Measurements from ENCODE around the gene PPP1R12C.
"Not testable (repeated sequence)": the region's sequence is repeated elsewhere in the genome, so short reads cannot be mapped to it uniquely, and the experiment has no call there.

PPP1R12C gene

DNA sequence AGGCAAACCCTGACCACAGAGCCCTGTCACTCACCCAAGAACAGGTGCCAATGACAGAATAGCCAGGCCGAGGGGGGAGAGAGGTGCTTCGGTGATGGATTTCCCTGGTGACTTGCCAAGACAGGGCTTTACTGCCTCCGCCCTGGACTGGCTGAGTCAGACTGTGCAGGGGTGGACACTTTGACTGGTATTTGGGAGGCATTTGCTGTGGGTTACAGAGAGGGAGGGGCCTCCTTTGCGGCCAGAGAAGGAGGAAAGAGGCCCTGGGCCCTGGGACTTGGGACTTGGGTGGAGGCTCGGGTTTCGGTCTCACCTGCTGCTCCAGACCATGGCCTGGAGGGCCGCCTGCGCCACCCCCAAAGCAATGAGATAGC, 46.3 kb downstream of the PPP1R12C start:
- Histone ChIP-seq H3K9me3 (ENCODE audit: control insufficient read depth, low read depth, low read length) (no peaks in the 10 kb centered on the region), H3K9ac (ENCODE audit: low read length) (no peak overlapping the region), H3K4me1 (ENCODE audit: control insufficient read depth, low read depth, low read length) (peaks cover 7% of the 10 kb centered on the region), H3K27me3 (ENCODE audit: control insufficient read depth, insufficient read depth, low read length) (peaks cover 83% of the 10 kb centered on the region), H3K4me3 (ENCODE audit: low read length) (no peak overlapping the region), H3K27ac (ENCODE audit: low read length) (no peak overlapping the region), H3K36me3 (ENCODE audit: control insufficient read depth, low read depth, low read length) (no peaks in the 10 kb centered on the region)

DNA sequence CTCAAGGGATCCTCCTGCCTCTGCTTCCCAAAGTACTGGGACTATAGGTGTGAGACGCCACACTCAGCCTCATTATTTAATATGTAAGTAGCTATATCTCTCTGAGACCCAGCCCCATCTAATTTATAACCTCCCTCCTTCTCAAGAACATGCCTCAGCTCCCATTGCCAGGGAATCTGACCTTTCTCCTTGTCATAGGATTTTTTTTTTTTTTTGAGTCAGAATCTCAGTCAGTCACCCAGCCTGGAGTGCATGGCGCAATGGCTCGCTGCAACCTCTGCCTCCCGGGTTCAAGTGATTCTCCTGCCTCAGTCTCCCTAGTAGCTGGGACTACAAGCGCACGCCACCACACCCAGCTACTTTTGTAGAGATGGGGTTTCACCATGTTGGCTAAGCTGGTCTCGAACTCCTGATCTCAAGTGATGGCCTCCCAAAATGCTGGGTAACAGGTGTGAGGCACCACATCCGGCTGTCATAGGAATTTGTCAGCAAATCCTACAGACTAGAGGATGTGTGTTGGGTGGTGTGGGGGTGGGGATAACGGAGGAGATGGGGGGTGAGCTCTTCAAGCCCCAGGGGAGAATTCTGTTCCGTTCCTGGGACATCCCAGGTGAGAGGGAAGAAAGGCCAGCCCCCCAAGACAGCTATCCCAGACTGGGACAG, 46.8 kb downstream of the PPP1R12C start:
- Histone ChIP-seq H3K4me1 (ENCODE audit: control insufficient read depth, low read depth, low read length) (peaks cover 7% of the 10 kb centered on the region), H3K27me3 (ENCODE audit: control insufficient read depth, insufficient read depth, low read length) (peaks cover 88% of the 10 kb centered on the region), H3K36me3 (ENCODE audit: control insufficient read depth, low read depth, low read length) (no peaks in the 10 kb centered on the region), H3K27ac (ENCODE audit: low read length) (no peak overlapping the region), H3K9me3 (ENCODE audit: control insufficient read depth, low read depth, low read length) (no peaks in the 10 kb centered on the region), H3K4me3 (ENCODE audit: low read length) (no peak overlapping the region), H3K9ac (ENCODE audit: low read length) (no peak overlapping the region)

DNA sequence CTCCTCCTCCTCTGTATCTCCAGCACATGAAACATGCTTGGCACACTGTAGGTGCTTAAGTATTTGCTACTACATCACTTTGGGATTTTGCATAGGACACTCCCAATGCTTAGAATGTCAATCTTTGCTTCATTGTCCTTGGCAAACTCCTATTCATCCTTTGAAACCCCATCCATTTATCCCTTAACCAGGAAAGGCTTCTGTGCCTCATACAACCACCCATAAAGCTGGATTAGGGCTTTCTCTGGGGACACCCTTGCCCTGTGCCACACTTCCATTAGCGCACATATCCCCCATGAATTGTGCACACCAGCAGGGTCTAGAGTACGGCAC, 47.6 kb downstream of the PPP1R12C start:
- Histone ChIP-seq H3K36me3 (ENCODE audit: control insufficient read depth, low read depth, low read length) (no peaks in the 10 kb centered on the region), H3K4me3 (ENCODE audit: low read length) (peak overlapping the region; percentile 66), H3K27me3 (ENCODE audit: control insufficient read depth, insufficient read depth, low read length) (peaks cover 91% of the 10 kb centered on the region), H3K9me3 (ENCODE audit: control insufficient read depth, low read depth, low read length) (no peaks in the 10 kb centered on the region), H3K4me1 (ENCODE audit: control insufficient read depth, low read depth, low read length) (peaks cover 7% of the 10 kb centered on the region), H3K27ac (ENCODE audit: low read length) (no peak overlapping the region), H3K9ac (ENCODE audit: low read length) (no peak overlapping the region)

DNA sequence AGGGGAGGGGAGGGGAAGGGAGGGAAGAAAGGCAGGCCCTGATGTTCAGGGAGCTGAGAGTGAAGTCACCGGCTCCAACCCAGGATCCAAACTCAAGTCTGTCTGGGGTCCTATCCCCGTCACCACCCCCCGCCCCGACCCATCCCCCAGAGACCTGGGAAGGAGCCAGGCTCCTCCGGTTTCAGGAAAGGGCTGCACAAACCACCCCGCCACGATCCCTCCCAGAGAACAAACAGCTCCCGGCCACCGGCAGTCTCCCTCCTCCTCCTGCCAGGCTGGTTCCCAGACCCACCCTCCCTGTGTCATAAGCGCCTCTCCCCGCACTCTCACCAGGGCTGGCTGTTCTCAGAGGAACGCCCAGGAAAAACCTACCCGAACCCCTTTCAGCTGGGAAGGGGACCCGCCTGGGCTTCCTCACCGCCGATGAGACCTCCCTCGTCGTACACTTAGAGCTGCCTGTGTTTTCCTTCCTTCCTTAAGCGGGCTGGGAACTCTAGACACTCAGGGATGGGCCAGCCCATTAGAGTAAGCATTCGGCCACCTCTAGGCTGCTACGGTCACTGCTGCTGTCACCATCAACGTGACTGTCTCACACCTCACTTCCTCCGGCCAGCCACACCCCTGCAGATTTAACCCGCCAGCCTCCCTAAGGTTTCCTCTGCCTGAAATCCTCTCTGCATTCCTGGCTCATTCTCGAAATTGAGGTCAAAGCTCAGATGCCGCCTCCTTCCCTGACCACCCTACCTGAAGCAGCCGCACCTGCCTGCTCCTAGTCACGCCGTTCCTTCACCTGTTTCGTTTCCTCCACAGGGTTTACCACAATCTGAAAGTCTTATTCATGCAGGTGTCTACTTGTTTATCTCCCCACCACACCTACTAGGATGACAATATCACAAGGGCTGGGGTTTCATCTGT, 48.2 kb downstream of the PPP1R12C start:
- no peak overlapping the region for H3K9ac ChIP-seq (ENCODE audit: low read length)
- H3K4me1 ChIP-seq (ENCODE audit: control insufficient read depth, low read depth, low read length): peaks cover 7% of the 10 kb centered on the region
- H3K9me3 ChIP-seq (ENCODE audit: control insufficient read depth, low read depth, low read length): no peaks in the 10 kb centered on the region
- no peaks in the 10 kb centered on the region for H3K36me3 ChIP-seq (ENCODE audit: control insufficient read depth, low read depth, low read length)
- H3K4me3 ChIP-seq (ENCODE audit: low read length): peak overlapping the region; percentile 66
- H3K27ac ChIP-seq (ENCODE audit: low read length): no peak overlapping the region
- peaks cover 94% of the 10 kb centered on the region for H3K27me3 ChIP-seq (ENCODE audit: control insufficient read depth, insufficient read depth, low read length)

DNA sequence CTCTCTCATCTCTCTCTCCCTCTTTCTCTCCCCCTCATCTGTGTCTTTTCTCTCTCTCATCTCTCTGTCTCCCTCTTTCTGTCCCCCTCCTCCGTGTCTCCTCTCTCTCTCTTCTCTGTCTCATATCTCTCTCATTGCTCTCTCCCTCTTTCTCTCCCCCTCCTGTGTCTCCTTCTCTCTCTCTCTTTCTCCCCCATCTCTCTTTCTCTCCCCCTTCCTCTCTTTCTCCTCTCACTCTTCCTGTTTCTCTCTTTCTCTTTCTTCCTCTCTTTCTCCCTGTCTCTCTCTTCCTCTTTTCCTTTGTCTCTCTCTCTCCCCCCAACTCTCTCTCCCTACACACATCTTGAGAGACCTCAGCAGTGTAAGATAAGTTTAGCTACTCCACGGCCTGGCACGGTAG, 49.6 kb downstream of the PPP1R12C start:
- Histone ChIP-seq H3K4me3 (ENCODE audit: low read length) (no peak overlapping the region), H3K27me3 (ENCODE audit: control insufficient read depth, insufficient read depth, low read length) (peaks cover 89% of the 10 kb centered on the region)

DNA sequence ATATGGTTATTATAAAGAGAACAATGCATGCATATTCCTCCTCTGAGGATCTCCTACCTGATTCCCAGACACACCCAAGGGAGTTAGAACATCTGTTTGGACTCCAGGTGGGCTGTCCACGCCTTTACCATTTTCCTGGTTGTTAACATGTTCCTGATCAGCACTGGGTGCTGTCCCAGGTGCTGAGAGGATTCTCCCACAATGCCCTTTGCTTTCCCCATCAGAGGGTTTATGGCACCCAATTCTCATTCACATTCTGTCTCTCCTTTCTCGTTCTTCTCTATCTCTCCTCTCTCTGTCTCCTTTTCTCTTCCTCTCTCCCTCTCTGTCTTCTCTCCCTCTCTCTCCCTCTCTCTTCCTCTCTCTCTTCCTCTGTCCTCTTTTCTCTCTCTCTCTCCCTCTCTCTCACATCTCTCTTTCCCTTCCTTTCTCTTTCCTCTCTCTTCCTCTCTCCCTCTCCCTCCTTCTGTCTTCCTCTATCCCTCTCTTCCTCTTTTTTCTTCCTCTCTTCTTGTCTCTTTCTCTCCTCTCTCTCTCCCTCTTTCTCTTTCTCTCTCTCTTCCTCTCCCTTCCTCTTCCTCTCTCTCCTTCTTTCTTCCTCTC, 51.2 kb downstream of the PPP1R12C start:
- Histone ChIP-seq H3K4me1 (ENCODE audit: control insufficient read depth, low read depth, low read length) (peaks cover 7% of the 10 kb centered on the region), H3K36me3 (ENCODE audit: control insufficient read depth, low read depth, low read length) (no peaks in the 10 kb centered on the region), H3K4me3 (ENCODE audit: low read length) (no peak overlapping the region), H3K9ac (ENCODE audit: low read length) (no peak overlapping the region), H3K27me3 (ENCODE audit: control insufficient read depth, insufficient read depth, low read length) (peaks cover 73% of the 10 kb centered on the region), H3K9me3 (ENCODE audit: control insufficient read depth, low read depth, low read length) (no peaks in the 10 kb centered on the region), H3K27ac (ENCODE audit: low read length) (no peak overlapping the region)

More for the DNA sequence above, 49.6 kb downstream of the PPP1R12C start:
- no peaks in the 10 kb centered on the region for H3K36me3 ChIP-seq (ENCODE audit: control insufficient read depth, low read depth, low read length)
- peaks cover 7% of the 10 kb centered on the region for H3K4me1 ChIP-seq (ENCODE audit: control insufficient read depth, low read depth, low read length)
- no peak overlapping the region for H3K27ac ChIP-seq (ENCODE audit: low read length)
- H3K9ac ChIP-seq (ENCODE audit: low read length): no peak overlapping the region
- no peaks in the 10 kb centered on the region for H3K9me3 ChIP-seq (ENCODE audit: control insufficient read depth, low read depth, low read length)

DNA sequence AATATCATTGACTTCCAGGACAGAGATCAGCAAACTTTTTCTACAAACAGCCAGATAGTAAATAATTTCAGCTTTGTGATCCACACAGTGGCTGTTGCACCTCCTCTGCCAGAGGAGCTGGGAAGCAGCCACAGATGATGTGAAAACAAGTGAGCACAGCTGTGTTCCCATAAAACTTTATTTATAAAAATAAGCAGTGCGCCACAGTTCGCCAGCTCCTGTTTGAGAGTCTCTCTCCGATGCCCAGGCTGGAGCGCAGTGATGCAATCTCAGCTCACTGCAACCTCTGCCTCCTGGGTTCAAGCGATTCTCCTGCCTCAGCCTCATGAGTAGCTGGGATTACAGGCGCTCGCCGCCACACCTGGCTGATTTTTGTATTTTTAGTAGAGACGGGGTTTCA, 51.9 kb downstream of the PPP1R12C start:
- H3K27ac ChIP-seq (ENCODE audit: low read length); H3K36me3 ChIP-seq (ENCODE audit: control insufficient read depth, low read depth, low read length); H3K9me3 ChIP-seq (ENCODE audit: control insufficient read depth, low read depth, low read length); H3K4me1 ChIP-seq (ENCODE audit: control insufficient read depth, low read depth, low read length); H3K4me3 ChIP-seq (ENCODE audit: low read length); H3K9ac ChIP-seq (ENCODE audit: low read length): not testable (repeated sequence)
- H3K27me3 ChIP-seq (ENCODE audit: control insufficient read depth, insufficient read depth, low read length): peaks cover 66% of the 10 kb centered on the region

DNA sequence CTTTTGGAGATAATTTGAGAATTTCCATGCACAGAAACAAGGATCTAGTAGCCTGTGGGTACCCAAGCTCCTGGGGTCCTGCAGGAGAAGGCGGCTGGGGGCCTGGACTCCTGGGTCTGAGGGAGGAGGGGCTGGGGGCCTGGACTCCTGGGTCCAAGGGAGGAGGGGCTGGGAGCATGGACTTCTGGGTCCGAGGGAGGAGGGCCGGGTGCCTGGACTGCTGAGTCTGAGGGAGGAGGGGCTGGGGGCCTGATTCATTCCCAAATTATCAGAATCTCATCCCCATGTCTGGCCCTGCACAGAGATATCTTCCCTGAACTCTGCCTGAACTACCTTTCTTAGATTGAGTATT, 54.0 kb downstream of the PPP1R12C start:
- H3K9me3 ChIP-seq (ENCODE audit: control insufficient read depth, low read depth, low read length): no peaks in the 10 kb centered on the region
- no peaks in the 10 kb centered on the region for H3K36me3 ChIP-seq (ENCODE audit: control insufficient read depth, low read depth, low read length)
- no peak overlapping the region for H3K9ac ChIP-seq (ENCODE audit: low read length)
- H3K27me3 ChIP-seq (ENCODE audit: control insufficient read depth, insufficient read depth, low read length): peaks cover 49% of the 10 kb centered on the region
- H3K4me3 ChIP-seq (ENCODE audit: low read length): no peak overlapping the region
- H3K4me1 ChIP-seq (ENCODE audit: control insufficient read depth, low read depth, low read length): no peaks in the 10 kb centered on the region
- H3K27ac ChIP-seq (ENCODE audit: low read length): no peak overlapping the region

DNA sequence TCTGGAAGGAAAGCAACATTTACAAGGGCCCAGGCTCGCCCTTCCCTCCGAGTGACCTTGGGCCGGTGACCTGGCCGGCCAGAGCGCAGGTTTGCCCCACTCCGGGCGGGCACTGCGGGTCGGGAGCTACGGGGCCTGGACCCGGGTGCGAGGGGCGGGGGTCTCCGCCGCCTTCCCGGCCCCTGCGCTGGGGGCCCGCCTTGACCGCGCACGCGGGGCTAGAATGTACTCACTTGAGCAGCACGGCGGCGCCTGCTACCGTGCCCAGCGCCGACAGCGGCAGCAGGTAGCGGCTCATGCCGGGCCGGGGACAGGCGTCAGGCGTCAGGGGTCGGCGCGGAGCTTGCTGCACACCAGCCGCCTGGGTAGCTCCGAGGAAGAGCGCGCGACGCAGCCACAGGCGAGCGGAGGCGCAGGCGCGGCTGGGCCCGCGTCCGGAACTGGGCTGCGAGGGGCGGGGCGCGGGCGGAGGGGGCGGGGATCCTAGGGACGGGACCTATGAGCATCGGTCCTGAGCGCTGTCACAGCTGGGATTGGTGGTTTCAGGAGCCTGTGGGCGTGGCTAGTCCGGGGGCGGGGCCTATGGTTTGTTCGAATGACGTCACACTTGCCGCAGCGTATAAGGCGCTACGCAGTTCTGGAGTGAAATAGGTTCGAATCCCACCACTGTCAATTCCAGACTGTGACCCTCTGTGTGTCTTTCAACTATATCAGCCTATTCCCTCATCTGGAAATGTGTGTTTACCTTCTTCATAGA, 54.5 kb downstream of the PPP1R12C start, which contains the start of gene RDH13:
Gene RDH13, minus strand, starts transcription at position 414 of the 757 bp plus-strand sequence. Its CDS starts 116 bp downstream, at position 298.
- H3K4me1 ChIP-seq (ENCODE audit: control insufficient read depth, low read depth, low read length): no peaks in the 10 kb centered on the region
- no peaks in the 10 kb centered on the region for H3K9me3 ChIP-seq (ENCODE audit: control insufficient read depth, low read depth, low read length)
- peaks cover 45% of the 10 kb centered on the region for H3K27me3 ChIP-seq (ENCODE audit: control insufficient read depth, insufficient read depth, low read length)
- peak within 1 kb of the TSS; percentile 60 for H3K4me3 ChIP-seq (ENCODE audit: low read length)
- no peaks in the 10 kb centered on the region for H3K36me3 ChIP-seq (ENCODE audit: control insufficient read depth, low read depth, low read length)
- peak within 1 kb of the TSS; percentile 51 for H3K9ac ChIP-seq (ENCODE audit: low read length)
- no peak within 1 kb of the TSS for H3K27ac ChIP-seq (ENCODE audit: low read length)

DNA sequence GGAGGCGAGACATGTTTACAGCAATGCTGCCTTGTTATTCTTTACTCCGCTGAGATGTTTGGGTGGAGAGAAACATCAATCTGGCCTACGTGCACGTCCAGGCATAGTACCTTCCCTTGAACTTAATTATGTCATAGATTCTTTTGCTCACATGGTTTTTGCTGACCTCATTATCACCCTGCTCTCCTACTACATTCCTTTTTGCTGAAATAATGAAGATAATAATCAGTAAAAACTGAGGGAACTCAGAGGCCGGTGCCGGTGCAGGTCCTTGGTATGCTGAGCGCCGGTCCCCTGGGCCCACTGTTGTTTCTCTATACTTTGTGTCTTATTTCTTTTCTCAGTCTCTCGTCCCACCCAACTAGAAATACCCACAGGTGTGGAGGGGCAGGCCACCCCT, 57.1 kb downstream of the PPP1R12C start:
- not testable (repeated sequence) for H3K9me3 ChIP-seq (ENCODE audit: control insufficient read depth, low read depth, low read length); H3K9ac ChIP-seq (ENCODE audit: low read length); H3K4me3 ChIP-seq (ENCODE audit: low read length); H3K4me1 ChIP-seq (ENCODE audit: control insufficient read depth, low read depth, low read length); H3K36me3 ChIP-seq (ENCODE audit: control insufficient read depth, low read depth, low read length); H3K27ac ChIP-seq (ENCODE audit: low read length)
- H3K27me3 ChIP-seq (ENCODE audit: control insufficient read depth, insufficient read depth, low read length): peaks cover 18% of the 10 kb centered on the region

All from iPS-18a (cell line).